ENCODE measurements around the gene ARHGAP26.

GRCh38 chr5:142815469-142815868 is 45.3 kb downstream of the ARHGAP26 start:
- TF ChIP-seq CTCF (conservative IDR thresholded peaks at IDR 0.05; ENCODE audit: low read depth, low read length), result no peak
- TF ChIP-seq RFX5 (IDR thresholded peaks at IDR 0.05; ENCODE audit: low read depth, low read length), result no peak
- TF ChIP-seq POLR2A (IDR thresholded peaks at IDR 0.05; ENCODE audit: low read depth, low read length), result no peak
- TF ChIP-seq RCOR1 (IDR thresholded peaks at IDR 0.05; ENCODE audit: insufficient replicate concordance, low read length), result no peak
